Uterus (tissue), 2 donors: ENCODE data around the gene GALNTL6.

Source experiments
- CTCF ChIP-seq, 4 experiments: fragments of 200-600 bp in 2 of 4; fragments of 450-650 bp in 2 of 4; sonication (generic) in 2 of 4; IDR thresholded peaks; one replicate each; pipeline ENCODE4 v1.5.1; 2016 to 2019; ENCODE audit warnings: antibody characterized with exemption in 4 of 4, mild to moderate bottlenecking in 2 of 4, moderate library complexity in 1 of 4
- POLR2A ChIP-seq, 2 donors: fragments of 450-650 bp; IDR thresholded peaks; one replicate each; pipeline ENCODE4 v1.6.1; 2016; ENCODE audit warnings: antibody characterized with exemption in 2 of 2, mild to moderate bottlenecking in 1 of 2, moderate library complexity in 1 of 2

DNA sequence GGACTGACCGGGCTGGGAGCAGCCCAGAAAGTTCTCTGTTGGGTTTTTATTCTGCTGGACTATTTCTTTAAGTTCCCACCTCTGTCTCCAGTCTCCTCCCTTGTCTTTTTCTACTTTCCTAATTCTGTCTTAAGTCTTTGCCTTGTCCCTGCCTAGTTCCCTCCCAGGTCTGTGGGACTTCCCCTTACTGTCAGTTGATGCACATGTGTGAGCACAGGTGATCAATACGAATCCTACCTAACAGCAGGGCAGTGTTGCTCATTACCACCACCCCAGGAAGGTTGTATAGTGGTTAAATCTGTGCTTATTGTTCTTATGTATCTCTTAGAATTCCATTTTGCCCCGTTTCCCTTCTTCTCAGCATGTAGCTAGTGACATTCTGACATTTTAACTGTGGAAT lies 62.1 kb downstream of the GALNTL6 start:
- TF ChIP-seq CTCF (IDR thresholded peaks at IDR 0.05) (no peak), POLR2A (IDR thresholded peaks at IDR 0.05) (no peak)
